ENCODE data around the gene VPREB1.

DNA sequence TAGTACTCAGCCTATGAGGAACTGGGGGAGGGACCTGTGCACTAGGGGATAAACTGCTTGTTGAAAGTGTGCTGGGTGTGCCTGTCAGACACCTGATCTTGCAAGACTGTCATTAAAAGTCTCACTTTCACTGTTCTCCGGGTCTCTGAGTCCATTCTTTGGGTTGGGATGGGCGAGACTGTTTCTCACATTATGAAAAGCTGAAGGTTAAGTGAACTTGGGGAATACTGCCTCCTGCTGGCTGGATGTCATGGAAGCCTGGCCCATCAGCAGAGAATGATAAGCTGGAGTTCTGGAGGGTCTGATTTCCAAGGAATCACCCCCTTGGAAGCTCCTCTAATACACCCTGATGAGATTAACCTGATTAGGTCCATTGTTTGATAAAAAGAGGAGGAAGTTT, 9.0 kb upstream of the VPREB1 start:
- TF ChIP-seq POLR2AphosphoS5 (IDR thresholded peaks at IDR 0.05; ENCODE audit: borderline replicate concordance, low read depth, low read length) (no peak), EZH2 (IDR thresholded peaks at IDR 0.05) (no peak)

Measured in SK-N-MC (cell line).